Measurements from ENCODE around the gene ANG. TPM values are rescaled to one million over a fixed set of nuclear protein-coding genes. Genes with fewer than 3 reads are reported as not detected.

Gene ANG
- total RNA-seq, 2 experiments from 2014 or later = 0.83 to 1.8 TPM

- intact Hi-C loops (cut with DNase I, micrococcal nuclease) = no loop called here
- Mint-ChIP-seq H3K27ac (no peak overlapping the region), H3K36me3 (ENCODE audit: low read depth) (no peaks in the 10 kb centered on the region), H3K9me3 (ENCODE audit: low read depth) (no peaks in the 10 kb centered on the region), H3K4me3 (no peak overlapping the region), H3K27me3 (no peaks in the 10 kb centered on the region), H3K4me1 (peaks cover 17% of the 10 kb centered on the region)
- ChIA-PET POLR2A (no interaction called here), CTCF (interaction anchor here (0.5 to 2.7 kb wide), 6 partner anchors 11 to 342 kb away, joined by 3 to 9 read pairs (median 4); no protein-coding TSS in a partner anchor)
- no peak for ATAC-seq
- no peak for DNase-seq
Observed at GRCh38 chr14:20676072-20676471, 12.5 kb upstream of the ANG start.

GRCh38 chr14:20679907-20680306 is 8.7 kb upstream of the ANG start:
- DNase-seq = peak; percentile 45
- Mint-ChIP-seq H3K27me3 (no peaks in the 10 kb centered on the region), H3K9me3 (ENCODE audit: low read depth) (no peaks in the 10 kb centered on the region), H3K27ac (no peak overlapping the region), H3K36me3 (ENCODE audit: low read depth) (no peaks in the 10 kb centered on the region), H3K4me1 (peaks cover 29% of the 10 kb centered on the region), H3K4me3 (no peak overlapping the region)
- intact Hi-C loops (cut with DNase I, micrococcal nuclease) = loop anchor here (5.0 to 10.0 kb wide), 4 partner anchors 188 to 585 kb away; partner anchors contain the start of genes HNRNPC (in 1 of the 2) and TEP1 (in 1 of the 2)
- POLR2A ChIA-PET = interaction anchor here (0.7 kb wide), 1 partner anchor 406 kb away, joined by 5 read pairs; no protein-coding TSS in a partner anchor
- no peak for ATAC-seq
- CTCF ChIA-PET = interaction anchor here (0.8 to 5.5 kb wide), 8 partner anchors 12 to 353 kb away, joined by 4 to 45 read pairs (median 6); partner anchors contain the start of gene PARP2

GRCh38 chr14:20680363-20680762 is 8.2 kb upstream of the ANG start:
- no peak overlapping the region for H3K4me3 Mint-ChIP-seq
- POLR2A ChIA-PET = no interaction called here
- no peaks in the 10 kb centered on the region for H3K27me3 Mint-ChIP-seq
- no peaks in the 10 kb centered on the region for H3K36me3 Mint-ChIP-seq (ENCODE audit: low read depth)
- H3K27ac Mint-ChIP-seq = no peak overlapping the region
- DNase-seq (no peak), ATAC-seq (no peak)
- H3K4me1 Mint-ChIP-seq = peaks cover 34% of the 10 kb centered on the region
- CTCF ChIA-PET = interaction anchor here (0.8 to 5.5 kb wide), 12 partner anchors 11 to 430 kb away, joined by 3 to 45 read pairs (median 8); partner anchors contain the start of gene PARP2
- no peaks in the 10 kb centered on the region for H3K9me3 Mint-ChIP-seq (ENCODE audit: low read depth)
- intact Hi-C loops (cut with DNase I, micrococcal nuclease) = loop anchor here (5.0 to 10.0 kb wide), 4 partner anchors 188 to 584 kb away; partner anchors contain the start of genes HNRNPC (in 1 of the 2) and TEP1 (in 1 of the 2)

GRCh38 chr14:20680843-20681347 is 7.7 kb upstream of the ANG start:
- DNase-seq (peak; percentile 71), ATAC-seq (peak; percentile 20)
- no peaks in the 10 kb centered on the region for H3K9me3 Mint-ChIP-seq (ENCODE audit: low read depth)
- ChIA-PET POLR2A (interaction anchor here (1.7 to 1.9 kb wide), 3 partner anchors 13 to 338 kb away, joined by 6 to 8 read pairs (median 7); partner anchors contain the start of gene PARP2), CTCF (interaction anchor here (0.8 to 5.5 kb wide), 22 partner anchors 10 to 430 kb away, joined by 3 to 45 read pairs (median 6); partner anchors contain the start of genes PARP2 and PIP4P1)
- H3K4me1 Mint-ChIP-seq = peaks cover 31% of the 10 kb centered on the region
- H3K27ac Mint-ChIP-seq = no peak overlapping the region
- no peaks in the 10 kb centered on the region for H3K27me3 Mint-ChIP-seq
- H3K4me3 Mint-ChIP-seq = no peak overlapping the region
- intact Hi-C loops (cut with DNase I, micrococcal nuclease) = loop anchor here (1.0 to 10.0 kb wide), 11 partner anchors 13 to 584 kb away; partner anchors contain the start of genes APEX1 (in 1 of the 2), HNRNPC (in 1 of the 2), METTL17 (in 1 of the 2) and TEP1 (in 1 of the 2)
- H3K36me3 Mint-ChIP-seq (ENCODE audit: low read depth) = no peaks in the 10 kb centered on the region

GRCh38 chr14:20681348-20682126 is 7.0 kb upstream of the ANG start:
- intact Hi-C loops (cut with DNase I, micrococcal nuclease) = loop anchor here (1.0 to 10.0 kb wide), 18 partner anchors 13 to 583 kb away; partner anchors contain the start of genes APEX1 (in 2 of the 2), PARP2 (in 2 of the 2), TEP1 (in 2 of the 2) and CCNB1IP1 (in 1 of the 2)
- Mint-ChIP-seq H3K27me3 (no peaks in the 10 kb centered on the region), H3K4me3 (no peak overlapping the region), H3K27ac (no peak overlapping the region), H3K36me3 (ENCODE audit: low read depth) (no peaks in the 10 kb centered on the region), H3K4me1 (peaks cover 30% of the 10 kb centered on the region), H3K9me3 (ENCODE audit: low read depth) (no peaks in the 10 kb centered on the region)
- CTCF ChIA-PET = interaction anchor here (0.7 to 5.5 kb wide), 23 partner anchors 10 to 429 kb away, joined by 3 to 45 read pairs (median 6); partner anchors contain the start of genes PARP2 and PIP4P1
- ATAC-seq (peak; percentile 21), DNase-seq (peak; percentile 91)
- POLR2A ChIA-PET = interaction anchor here (1.7 to 1.9 kb wide), 3 partner anchors 13 to 339 kb away, joined by 6 to 8 read pairs (median 7); partner anchors contain the start of gene PARP2

GRCh38 chr14:20682127-20682434 is 6.5 kb upstream of the ANG start:
- ChIA-PET POLR2A (interaction anchor here (1.7 to 1.9 kb wide), 3 partner anchors 14 to 339 kb away, joined by 6 to 8 read pairs (median 7); partner anchors contain the start of gene PARP2), CTCF (interaction anchor here (0.7 to 5.5 kb wide), 18 partner anchors 9 to 423 kb away, joined by 3 to 45 read pairs (median 6); partner anchors contain the start of genes PARP2 and PIP4P1)
- ATAC-seq = no peak
- no peak overlapping the region for H3K27ac Mint-ChIP-seq
- DNase-seq = no peak
- H3K36me3 Mint-ChIP-seq (ENCODE audit: low read depth) = no peaks in the 10 kb centered on the region
- no peaks in the 10 kb centered on the region for H3K9me3 Mint-ChIP-seq (ENCODE audit: low read depth)
- H3K4me1 Mint-ChIP-seq = peaks cover 30% of the 10 kb centered on the region
- H3K4me3 Mint-ChIP-seq = no peak overlapping the region
- intact Hi-C loops (cut with DNase I, micrococcal nuclease) = loop anchor here (1.0 to 10.0 kb wide), 11 partner anchors 73 to 583 kb away; partner anchors contain the start of genes PARP2 (in 2 of the 2), TEP1 (in 2 of the 2), APEX1 (in 1 of the 2) and CCNB1IP1 (in 1 of the 2)
- H3K27me3 Mint-ChIP-seq = no peaks in the 10 kb centered on the region

- peak; percentile 68 for ATAC-seq
- POLR2A ChIA-PET = interaction anchor here (0.8 to 1.9 kb wide), 4 partner anchors 14 to 340 kb away, joined by 3 to 8 read pairs (median 6); partner anchors contain the start of gene PARP2
- DNase-seq = peak; percentile 88
- CTCF ChIA-PET = interaction anchor here (0.7 to 5.5 kb wide), 16 partner anchors 9 to 339 kb away, joined by 3 to 45 read pairs (median 6); partner anchors contain the start of genes PARP2, PIP4P1 and RNASE6
- Mint-ChIP-seq H3K9me3 (ENCODE audit: low read depth) (no peaks in the 10 kb centered on the region), H3K27ac (no peak overlapping the region), H3K27me3 (no peaks in the 10 kb centered on the region), H3K4me3 (no peak overlapping the region), H3K36me3 (ENCODE audit: low read depth) (no peaks in the 10 kb centered on the region), H3K4me1 (peaks cover 30% of the 10 kb centered on the region)
- intact Hi-C loops (cut with DNase I, micrococcal nuclease) = loop anchor here (1.0 to 10.0 kb wide), 14 partner anchors 49 to 582 kb away; partner anchors contain the start of genes PARP2 (in 2 of the 2), TEP1 (in 2 of the 2), APEX1 (in 1 of the 2) and CCNB1IP1 (in 1 of the 2)
Observed at GRCh38 chr14:20682435-20683124, 6.0 kb upstream of the ANG start.

GRCh38 chr14:20683125-20683890 is 5.3 kb upstream of the ANG start:
- Mint-ChIP-seq H3K4me1 (peaks cover 30% of the 10 kb centered on the region), H3K27ac (no peak overlapping the region), H3K4me3 (no peak overlapping the region), H3K27me3 (no peaks in the 10 kb centered on the region), H3K36me3 (ENCODE audit: low read depth) (no peaks in the 10 kb centered on the region), H3K9me3 (ENCODE audit: low read depth) (no peaks in the 10 kb centered on the region)
- ATAC-seq = peak; percentile 57
- peak; percentile 91 for DNase-seq
- ChIA-PET CTCF (interaction anchor here (0.8 to 5.5 kb wide), 14 partner anchors 8 to 356 kb away, joined by 3 to 45 read pairs (median 10); partner anchors contain the start of genes PARP2, PIP4P1 and RNASE6), POLR2A (interaction anchor here (0.6 to 1.5 kb wide), 7 partner anchors 9 to 340 kb away, joined by 3 to 7 read pairs (median 3); partner anchors contain the start of gene PARP2)
- intact Hi-C loops (cut with DNase I, micrococcal nuclease) = loop anchor here (1.0 to 10.0 kb wide), 11 partner anchors 50 to 581 kb away; partner anchors contain the start of genes APEX1 (in 1 of the 2), CCNB1IP1 (in 1 of the 2), HNRNPC (in 1 of the 2) and OSGEP (in 1 of the 2)

- ChIA-PET POLR2A (interaction anchor here (0.6 to 1.5 kb wide), 8 partner anchors 8 to 341 kb away, joined by 3 to 7 read pairs (median 4); partner anchors contain the start of gene PARP2), CTCF (interaction anchor here (0.7 to 5.5 kb wide), 16 partner anchors 10 to 420 kb away, joined by 3 to 34 read pairs (median 4); partner anchors contain the start of genes PARP2 and PIP4P1)
- no peaks in the 10 kb centered on the region for H3K36me3 Mint-ChIP-seq (ENCODE audit: low read depth)
- H3K27me3 Mint-ChIP-seq = no peaks in the 10 kb centered on the region
- H3K27ac Mint-ChIP-seq = peak within 1 kb of the TSS; percentile 55
- peaks cover 30% of the 10 kb centered on the region for H3K4me1 Mint-ChIP-seq
- peak; percentile 88 for DNase-seq
- H3K9me3 Mint-ChIP-seq (ENCODE audit: low read depth) = no peaks in the 10 kb centered on the region
- ATAC-seq = peak; percentile 18
- intact Hi-C loops (cut with DNase I, micrococcal nuclease) = loop anchor here (1.0 to 10.0 kb wide), 11 partner anchors 51 to 581 kb away; partner anchors contain the start of genes APEX1 (in 1 of the 2), CCNB1IP1 (in 1 of the 2), HNRNPC (in 1 of the 2) and OSGEP (in 1 of the 2)
- H3K4me3 Mint-ChIP-seq = no peak within 1 kb of the TSS
Observed at GRCh38 chr14:20683891-20684661, 4.5 kb upstream of the ANG start, which contains the start of gene RNASE4. Gene RNASE4, plus strand, starts transcription at chr14:20684560. Its CDS starts 14,812 bp downstream, at chr14:20699372.

All from activated CD4-positive, alpha-beta T cell treated with anti-CD3 and anti-CD28 coated beads for 36 hours (primary cell).